Duodenal mucosa (tissue), 2 donors: ENCODE results near the gene ADH4.
"Not testable (repeated sequence)": the region's sequence is repeated elsewhere in the genome, so short reads cannot be mapped to it uniquely, and the experiment has no call there.

Experiments used
- H3K27ac ChIP-seq: one replicate; pipeline ENCODE4 v1.7.0; 2013; ENCODE audit warnings: low read depth, low read length
- H3K27me3 ChIP-seq, 2 donors: one replicate each; pipeline ENCODE4 v1.7.0; 2013; ENCODE audit warnings: low read length in 2 of 2, control low read depth in 1 of 2; ENCODE audit not compliant: insufficient read depth in 2 of 2, control insufficient read depth in 1 of 2
- H3K36me3 ChIP-seq, 2 donors: one replicate each; pipeline ENCODE4 v1.7.0; 2013; ENCODE audit warnings: low read length in 2 of 2, control low read depth in 1 of 2; ENCODE audit not compliant: insufficient read depth in 2 of 2, control insufficient read depth in 1 of 2
- H3K4me1 ChIP-seq, 2 donors: one replicate each; pipeline ENCODE4 v1.7.0; 2013; ENCODE audit warnings: low read length in 2 of 2, control low read depth in 1 of 2; ENCODE audit not compliant: insufficient read depth in 2 of 2, control insufficient read depth in 1 of 2
- H3K4me3 ChIP-seq, 2 donors: one replicate each; pipeline ENCODE4 v1.7.0; 2013; ENCODE audit warnings: low read length in 2 of 2, low read depth in 1 of 2
- H3K9ac ChIP-seq, 2 donors: one replicate each; pipeline ENCODE4 v1.7.0; 2013; ENCODE audit warnings: low read length in 2 of 2, low read depth in 1 of 2
- H3K9me3 ChIP-seq, 2 donors: one replicate each; pipeline ENCODE4 v1.7.0; 2013; ENCODE audit warnings: low read length in 2 of 2, control low read depth in 1 of 2; ENCODE audit not compliant: control insufficient read depth in 1 of 2

Gene ADH4

GRCh38 chr4:99144070-99144469, at the start of gene ADH4:
TSS of gene ADH4 (minus strand) at chr4:99144297. CDS start at chr4:99144222, 75 bp downstream.
- Histone ChIP-seq H3K9ac (peak within 1 kb of the TSS; percentile 47 to 74), H3K27me3 (no peaks in the 10 kb centered on the region), H3K4me3 (peak within 1 kb of the TSS; percentile 69 to 74), H3K4me1 (peaks cover 8 to 20% of the 10 kb centered on the region in 2 donors), H3K9me3 (no peaks in the 10 kb centered on the region), H3K27ac (no peak within 1 kb of the TSS), H3K36me3 (peaks cover 0 to under 1% of the 10 kb centered on the region in 2 donors)

- Histone ChIP-seq H3K9me3 (peaks cover 0 to 4% of the 10 kb centered on the region in 2 donors), H3K36me3 (no peaks in the 10 kb centered on the region), H3K27me3 (no peaks in the 10 kb centered on the region), H3K4me1 (no peaks in the 10 kb centered on the region), H3K9ac (no peak overlapping the region), H3K4me3 (no peak overlapping the region), H3K27ac (no peak overlapping the region)
These were observed 46.2 kb upstream of the ADH4 start for GRCh38 chr4:99190336-99190735.

- not testable (repeated sequence) for H3K9me3 ChIP-seq, H3K9ac ChIP-seq, H3K4me3 ChIP-seq, H3K36me3 ChIP-seq, H3K27me3 ChIP-seq, H3K27ac ChIP-seq, H3K4me1 ChIP-seq
These were observed 45.8 kb upstream of the ADH4 start for GRCh38 chr4:99189900-99190299.

DNA sequence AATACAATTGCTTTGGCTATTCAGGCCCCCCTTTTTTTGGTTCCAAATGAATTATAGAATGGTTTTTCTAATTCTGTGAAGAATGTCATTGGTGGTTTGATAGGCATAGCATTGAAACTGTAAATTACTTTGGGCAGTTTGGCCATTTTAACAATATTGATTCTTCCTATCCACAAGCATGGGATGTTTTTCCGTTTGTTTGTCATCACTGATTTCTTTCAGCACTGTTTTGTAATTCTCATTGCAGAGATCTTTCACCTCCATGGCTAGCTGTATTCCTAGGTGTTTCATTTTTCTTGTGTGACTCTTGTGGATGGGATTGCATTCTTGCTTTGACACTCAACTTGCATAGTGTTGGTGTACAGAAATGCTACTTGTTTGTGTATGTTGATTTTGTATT, 41.9 kb upstream of the ADH4 start:
- H3K36me3 ChIP-seq, result no peaks in the 10 kb centered on the region
- no peaks in the 10 kb centered on the region for H3K4me1 ChIP-seq
- H3K27me3 ChIP-seq, result no peaks in the 10 kb centered on the region
- H3K9ac ChIP-seq, result no peak overlapping the region
- no peak overlapping the region for H3K27ac ChIP-seq
- H3K9me3 ChIP-seq, result peaks cover 0 to 4% of the 10 kb centered on the region in 2 donors
- H3K4me3 ChIP-seq, result no peak overlapping the region

DNA sequence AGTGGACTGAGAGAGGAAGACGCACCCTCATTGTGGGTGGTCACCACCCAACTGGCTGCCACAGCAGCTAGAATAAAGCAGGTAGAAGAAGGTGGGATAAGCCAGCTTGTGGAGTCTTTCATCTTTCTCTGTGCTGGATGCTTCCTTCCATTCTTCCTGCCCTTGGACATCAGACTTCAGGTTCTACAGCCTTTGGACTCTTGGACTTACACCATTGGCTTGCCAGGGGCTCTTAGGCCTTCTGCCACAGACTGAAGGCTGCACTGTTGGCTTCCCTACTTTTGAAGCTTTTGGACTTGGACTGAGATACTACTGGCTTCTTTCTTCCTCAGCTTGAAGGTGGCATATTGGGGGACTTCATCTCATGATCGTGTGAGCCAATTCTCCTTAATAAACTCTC, 41.5 kb upstream of the ADH4 start:
- no peaks in the 10 kb centered on the region for H3K36me3 ChIP-seq
- H3K4me3 ChIP-seq, result no peak overlapping the region
- H3K27me3 ChIP-seq, result no peaks in the 10 kb centered on the region
- H3K9me3 ChIP-seq, result peaks cover 0 to 3% of the 10 kb centered on the region in 2 donors
- H3K27ac ChIP-seq, result no peak overlapping the region
- no peaks in the 10 kb centered on the region for H3K4me1 ChIP-seq
- H3K9ac ChIP-seq, result no peak overlapping the region

DNA sequence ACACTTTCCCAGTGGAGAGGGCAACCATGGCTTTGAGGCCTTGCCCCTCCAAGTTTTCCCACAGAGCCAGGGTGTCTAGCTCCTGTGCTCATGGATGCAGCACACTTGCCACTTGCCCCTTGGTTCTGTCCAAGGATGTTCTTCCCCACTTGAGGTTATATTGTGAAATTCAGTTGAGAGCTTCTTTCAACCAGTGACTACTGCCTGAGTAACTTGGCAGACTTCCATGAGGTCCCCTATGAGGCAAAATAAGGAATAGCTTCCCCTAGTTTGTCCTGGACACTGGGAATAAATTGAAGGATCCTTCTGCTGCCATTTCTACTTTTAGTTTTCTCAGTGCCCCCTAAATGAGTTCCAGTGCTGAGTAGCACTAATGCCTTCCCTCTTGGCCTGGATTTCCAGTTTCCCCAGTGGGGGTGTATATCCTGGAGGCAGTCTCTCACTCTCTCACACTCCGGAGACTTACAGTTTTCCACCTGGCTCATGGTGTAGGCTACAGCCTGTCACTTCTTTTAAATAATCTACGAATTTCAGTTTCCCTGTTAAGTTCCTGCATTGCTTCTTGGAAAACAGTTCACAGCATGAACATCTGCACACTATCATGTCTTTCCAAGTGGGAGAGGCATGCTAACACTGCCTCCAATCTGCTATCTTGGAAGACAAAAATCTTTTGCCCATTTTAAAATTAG, 36.4 kb upstream of the ADH4 start:
- H3K27ac ChIP-seq, result no peak overlapping the region
- no peak overlapping the region for H3K4me3 ChIP-seq
- no peaks in the 10 kb centered on the region for H3K9me3 ChIP-seq
- H3K27me3 ChIP-seq, result no peaks in the 10 kb centered on the region
- H3K9ac ChIP-seq, result no peak overlapping the region
- peaks cover 0 to 5% of the 10 kb centered on the region in 2 donors for H3K4me1 ChIP-seq
- no peaks in the 10 kb centered on the region for H3K36me3 ChIP-seq

GRCh38 chr4:99179626-99180025, 35.5 kb upstream of the ADH4 start:
- Histone ChIP-seq H3K9me3 (no peaks in the 10 kb centered on the region), H3K4me1 (peaks cover 0 to 5% of the 10 kb centered on the region in 2 donors), H3K27me3 (no peaks in the 10 kb centered on the region), H3K4me3 (no peak overlapping the region), H3K27ac (no peak overlapping the region), H3K36me3 (no peaks in the 10 kb centered on the region), H3K9ac (no peak overlapping the region)

DNA sequence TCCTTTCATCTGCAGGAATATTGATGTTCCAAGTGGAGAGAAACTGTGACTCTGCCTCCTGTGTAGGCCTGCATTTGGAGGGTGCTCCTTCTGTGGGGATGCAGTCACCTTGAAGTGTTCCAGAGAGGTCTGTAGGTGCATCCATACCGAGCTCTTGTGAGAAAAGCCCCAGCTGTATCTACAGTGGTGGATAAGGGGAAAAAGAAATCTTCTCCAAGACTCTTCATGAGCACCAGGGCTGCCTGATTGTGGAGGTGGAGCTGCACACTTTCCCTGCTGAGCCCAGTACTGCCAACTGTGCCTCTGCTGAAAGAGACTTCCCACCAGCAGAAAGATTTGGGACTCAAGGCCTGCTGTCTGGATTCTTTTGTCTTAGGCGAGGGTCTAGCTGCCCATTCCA, 35.1 kb upstream of the ADH4 start:
- Histone ChIP-seq H3K9me3 (no peaks in the 10 kb centered on the region), H3K4me3 (no peak overlapping the region), H3K9ac (no peak overlapping the region), H3K4me1 (peaks cover 0 to 5% of the 10 kb centered on the region in 2 donors), H3K36me3 (no peaks in the 10 kb centered on the region), H3K27ac (no peak overlapping the region), H3K27me3 (no peaks in the 10 kb centered on the region)

DNA sequence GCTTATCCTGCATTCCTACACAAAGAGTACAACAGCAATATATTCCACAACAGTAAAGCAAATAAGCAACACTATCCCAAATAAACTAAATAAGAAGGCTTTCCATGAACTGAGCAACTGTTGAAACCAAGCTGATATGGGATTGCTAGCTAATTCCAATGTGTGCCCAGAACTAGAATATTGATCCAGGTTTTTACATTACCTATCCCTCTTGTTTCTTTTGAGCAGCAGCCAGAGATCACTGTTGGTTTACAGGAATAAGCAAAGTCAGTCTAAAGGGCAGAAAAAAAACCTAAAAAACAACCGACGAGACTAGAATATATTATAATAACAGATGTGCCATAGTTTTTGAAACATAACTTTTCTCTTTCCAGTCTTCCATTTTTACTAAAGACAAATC, 22.4 kb upstream of the ADH4 start:
- Histone ChIP-seq H3K27ac (no peak overlapping the region), H3K4me3 (no peak overlapping the region), H3K36me3 (no peaks in the 10 kb centered on the region), H3K9me3 (no peaks in the 10 kb centered on the region), H3K9ac (no peak overlapping the region), H3K4me1 (no peaks in the 10 kb centered on the region), H3K27me3 (no peaks in the 10 kb centered on the region)

GRCh38 chr4:99165978-99166377, 21.9 kb upstream of the ADH4 start:
- Histone ChIP-seq H3K4me1 (no peaks in the 10 kb centered on the region), H3K4me3 (no peak overlapping the region), H3K27me3 (no peaks in the 10 kb centered on the region)

More at GRCh38 chr4:99165978-99166377, 21.9 kb upstream of the ADH4 start:
- H3K36me3 ChIP-seq, result no peaks in the 10 kb centered on the region
- H3K9me3 ChIP-seq, result no peaks in the 10 kb centered on the region
- H3K9ac ChIP-seq, result no peak overlapping the region
- no peak overlapping the region for H3K27ac ChIP-seq
